ENCODE results near the gene TMEM63A.

The TMEM63A gene

DNA sequence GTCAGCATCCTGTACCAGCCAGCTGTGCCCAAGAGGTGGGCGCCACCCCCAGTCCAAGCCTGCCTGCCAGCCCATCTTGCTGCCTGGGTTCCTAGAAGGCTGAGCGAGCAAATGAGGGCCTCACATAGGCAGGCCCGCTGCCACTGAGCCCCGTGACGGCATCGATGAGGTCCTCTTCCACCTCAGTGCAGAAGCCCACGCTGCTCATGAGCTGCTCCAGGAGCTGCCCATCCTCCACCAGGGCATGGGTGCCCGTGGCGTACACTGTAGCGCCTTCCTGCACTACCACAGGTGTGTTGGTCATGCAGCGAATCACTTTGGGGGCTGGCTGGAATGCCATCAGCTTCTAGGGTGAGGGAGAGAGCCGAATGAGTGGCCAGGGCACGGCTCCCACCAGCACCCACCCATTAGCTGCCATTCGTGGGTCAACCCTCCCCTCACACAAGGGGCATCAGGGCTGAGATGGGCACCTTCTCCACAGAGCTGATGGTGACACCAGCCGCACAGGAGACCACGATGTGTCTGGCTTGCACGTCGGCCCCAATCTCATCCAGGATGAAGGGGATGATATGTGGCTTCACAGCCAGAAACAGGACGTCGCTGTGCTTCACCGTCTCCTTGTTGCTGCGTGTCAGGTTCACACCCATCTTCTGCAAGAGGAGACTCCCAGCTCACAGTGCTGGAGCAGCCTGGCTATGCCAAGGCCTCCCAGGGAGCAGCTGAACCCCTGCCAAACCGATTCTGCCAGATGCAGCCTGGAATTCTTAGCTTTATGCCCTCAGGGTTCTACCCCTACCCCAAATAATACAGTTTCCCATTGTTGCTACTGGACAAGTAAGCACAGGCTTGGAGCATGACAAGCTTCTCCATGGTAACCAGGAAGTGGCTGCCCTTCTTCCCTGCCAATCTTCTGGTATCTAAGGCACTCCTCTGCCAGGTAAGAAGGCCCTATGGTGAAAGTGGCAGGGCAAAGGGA, 39.8 kb upstream of the TMEM63A start:
- H4K8ac ChIP-seq (ENCODE audit: low read depth, low read length) = no peak overlapping the region
- no peak overlapping the region for H3K27ac ChIP-seq (ENCODE audit: low read depth, low read length)
- peaks cover 19 to 25% of the 10 kb centered on the region in 2 experiments for H3K36me3 ChIP-seq (ENCODE audit: control insufficient read depth in 1 of 2, insufficient read depth in 2 of 2, low read length in 2 of 2)
- peaks cover 4% of the 10 kb centered on the region for H3K9me3 ChIP-seq (ENCODE audit: insufficient read depth, low read depth, low read length)
- no CpG with 5 or more reads among the region's 23 CpGs for WGBS (ENCODE audit: extremely low coverage, insufficient coverage, insufficient read length)
- H3K4me2 ChIP-seq (ENCODE audit: low read length) = no peak overlapping the region
- DNase-seq = no peak
- no peak overlapping the region for H3K14ac ChIP-seq (ENCODE audit: low read length)
- H2AK5ac ChIP-seq (ENCODE audit: low read length) = no peak overlapping the region
- H3K23ac ChIP-seq (ENCODE audit: low read length) = no peak overlapping the region
- H3K79me2 ChIP-seq (ENCODE audit: control insufficient read depth, insufficient read depth, low read length, poor library complexity) = peaks cover 6% of the 10 kb centered on the region
- H2BK5ac ChIP-seq (ENCODE audit: low read depth, low read length, poor library complexity) = no peak overlapping the region
- no peak overlapping the region for H3K4ac ChIP-seq (ENCODE audit: low read depth, low read length)
- peak overlapping the region; percentile 8 for H2AFZ ChIP-seq (ENCODE audit: insufficient read depth, low read length, poor library complexity)
- H4K12ac ChIP-seq (ENCODE audit: low read depth, low read length) = no peak overlapping the region
- H2BK12ac ChIP-seq (ENCODE audit: low read length) = no peak overlapping the region
- H3K9ac ChIP-seq (ENCODE audit: low read length) = no peak overlapping the region
- H4K91ac ChIP-seq (ENCODE audit: low read depth, low read length) = no peak overlapping the region
- H3K27me3 ChIP-seq (ENCODE audit: insufficient read depth, low read length) = no peaks in the 10 kb centered on the region
- H3K18ac ChIP-seq (ENCODE audit: low read length) = no peak overlapping the region
- no peak overlapping the region for H3K4me3 ChIP-seq (ENCODE audit: low read depth, low read length)
- H3K4me1 ChIP-seq (ENCODE audit: control insufficient read depth in 1 of 2, insufficient read depth in 2 of 2, low read length in 2 of 2) = peaks cover 2 to 7% of the 10 kb centered on the region in 2 experiments
- H2BK120ac ChIP-seq (ENCODE audit: insufficient read depth, low read length, poor library complexity) = no peak overlapping the region
- H3K79me1 ChIP-seq (ENCODE audit: low read length) = peaks cover 9% of the 10 kb centered on the region

DNA sequence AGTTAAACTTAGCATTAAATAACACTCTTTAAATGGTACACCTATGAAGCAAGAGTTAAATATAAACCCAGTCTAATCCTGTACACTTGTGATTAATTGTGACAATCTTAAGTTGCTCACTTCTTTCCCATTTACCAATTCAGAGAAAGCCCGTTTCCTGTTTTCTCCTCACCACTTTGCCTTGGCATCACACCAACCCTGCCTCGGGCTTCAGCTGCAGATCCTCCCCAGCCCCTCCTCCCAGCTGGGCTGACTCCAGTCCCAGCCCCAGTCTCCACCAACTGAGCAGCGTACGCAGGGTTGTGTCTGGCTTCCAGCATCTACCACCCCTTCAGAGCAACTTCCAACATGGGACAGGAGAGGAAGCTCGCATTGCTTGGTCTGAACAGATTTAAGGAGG, 37.7 kb upstream of the TMEM63A start:
- Histone ChIP-seq H3K23ac (ENCODE audit: low read length) (no peak overlapping the region), H3K14ac (ENCODE audit: low read length) (no peak overlapping the region), H4K12ac (ENCODE audit: low read depth, low read length) (no peak overlapping the region), H3K9me3 (ENCODE audit: insufficient read depth, low read depth, low read length) (peaks cover 4% of the 10 kb centered on the region), H2AK5ac (ENCODE audit: low read length) (no peak overlapping the region), H4K91ac (ENCODE audit: low read depth, low read length) (no peak overlapping the region), H3K9ac (ENCODE audit: low read length) (no peak overlapping the region), H2BK12ac (ENCODE audit: low read length) (no peak overlapping the region), H3K27ac (ENCODE audit: low read depth, low read length) (no peak overlapping the region), H2AFZ (ENCODE audit: insufficient read depth, low read length, poor library complexity) (no peak overlapping the region), H3K79me2 (ENCODE audit: control insufficient read depth, insufficient read depth, low read length, poor library complexity) (peaks cover 6% of the 10 kb centered on the region), H3K4me3 (ENCODE audit: low read depth, low read length) (no peak overlapping the region), H3K4ac (ENCODE audit: low read depth, low read length) (no peak overlapping the region), H3K4me2 (ENCODE audit: low read length) (no peak overlapping the region), H3K36me3 (ENCODE audit: control insufficient read depth in 1 of 2, insufficient read depth in 2 of 2, low read length in 2 of 2) (peaks cover 19 to 25% of the 10 kb centered on the region in 2 experiments), H2BK5ac (ENCODE audit: low read depth, low read length, poor library complexity) (no peak overlapping the region), H3K18ac (ENCODE audit: low read length) (no peak overlapping the region), H3K27me3 (ENCODE audit: insufficient read depth, low read length) (no peaks in the 10 kb centered on the region), H3K79me1 (ENCODE audit: low read length) (peaks cover 9% of the 10 kb centered on the region), H3K4me1 (ENCODE audit: control insufficient read depth in 1 of 2, insufficient read depth in 2 of 2, low read length in 2 of 2) (peaks cover 2 to 7% of the 10 kb centered on the region in 2 experiments), H2BK120ac (ENCODE audit: insufficient read depth, low read length, poor library complexity) (no peak overlapping the region), H4K8ac (ENCODE audit: low read depth, low read length) (no peak overlapping the region)
- peak in 1 of 2 donors; percentile 8 for DNase-seq
- no CpG with 5 or more reads among the region's 5 CpGs for WGBS (ENCODE audit: extremely low coverage, insufficient coverage, insufficient read length)

DNA sequence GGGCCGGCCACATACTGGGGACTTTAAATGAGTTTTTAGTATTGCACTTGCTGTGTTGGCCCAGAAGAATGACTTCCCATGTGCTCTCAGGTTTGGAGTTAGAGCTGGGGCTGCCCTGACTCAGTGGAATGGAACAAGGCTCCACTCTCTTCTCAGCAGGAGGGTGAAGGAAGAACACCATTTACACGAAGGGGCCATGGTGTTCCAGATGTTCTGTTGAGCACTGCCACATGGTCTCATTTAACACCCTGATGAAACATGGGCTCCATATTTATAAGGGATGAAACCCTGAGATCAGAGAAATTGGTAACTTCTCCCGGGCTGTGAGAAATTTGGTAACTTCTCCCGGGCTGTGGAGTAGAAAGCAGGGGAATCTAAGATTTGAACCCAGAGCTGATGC, 36.1 kb upstream of the TMEM63A start:
- DNase-seq = no peak
- Histone ChIP-seq H3K14ac (ENCODE audit: low read length) (no peak overlapping the region), H3K4me2 (ENCODE audit: low read length) (no peak overlapping the region), H3K4me3 (ENCODE audit: low read depth, low read length) (no peak overlapping the region), H3K79me1 (ENCODE audit: low read length) (no peaks in the 10 kb centered on the region), H3K27ac (ENCODE audit: low read depth, low read length) (no peak overlapping the region), H3K36me3 (ENCODE audit: control insufficient read depth in 1 of 2, insufficient read depth in 2 of 2, low read length in 2 of 2) (peaks cover 19 to 25% of the 10 kb centered on the region in 2 experiments), H2BK12ac (ENCODE audit: low read length) (no peak overlapping the region), H3K4ac (ENCODE audit: low read depth, low read length) (no peak overlapping the region), H2BK5ac (ENCODE audit: low read depth, low read length, poor library complexity) (no peak overlapping the region), H4K91ac (ENCODE audit: low read depth, low read length) (no peak overlapping the region), H3K27me3 (ENCODE audit: insufficient read depth, low read length) (no peaks in the 10 kb centered on the region), H3K9me3 (ENCODE audit: insufficient read depth, low read depth, low read length) (peaks cover 4% of the 10 kb centered on the region), H4K12ac (ENCODE audit: low read depth, low read length) (no peak overlapping the region), H3K4me1 (ENCODE audit: control insufficient read depth in 1 of 2, insufficient read depth in 2 of 2, low read length in 2 of 2) (peaks cover 0 to 2% of the 10 kb centered on the region in 2 experiments), H2AK5ac (ENCODE audit: low read length) (no peak overlapping the region), H2BK120ac (ENCODE audit: insufficient read depth, low read length, poor library complexity) (no peak overlapping the region), H2AFZ (ENCODE audit: insufficient read depth, low read length, poor library complexity) (no peak overlapping the region), H3K18ac (ENCODE audit: low read length) (no peak overlapping the region), H3K9ac (ENCODE audit: low read length) (no peak overlapping the region), H4K8ac (ENCODE audit: low read depth, low read length) (no peak overlapping the region), H3K23ac (ENCODE audit: low read length) (no peak overlapping the region), H3K79me2 (ENCODE audit: control insufficient read depth, insufficient read depth, low read length, poor library complexity) (no peaks in the 10 kb centered on the region)
- WGBS (ENCODE audit: extremely low coverage, insufficient coverage, insufficient read length) = no CpG with 5 or more reads among the region's 4 CpGs

DNA sequence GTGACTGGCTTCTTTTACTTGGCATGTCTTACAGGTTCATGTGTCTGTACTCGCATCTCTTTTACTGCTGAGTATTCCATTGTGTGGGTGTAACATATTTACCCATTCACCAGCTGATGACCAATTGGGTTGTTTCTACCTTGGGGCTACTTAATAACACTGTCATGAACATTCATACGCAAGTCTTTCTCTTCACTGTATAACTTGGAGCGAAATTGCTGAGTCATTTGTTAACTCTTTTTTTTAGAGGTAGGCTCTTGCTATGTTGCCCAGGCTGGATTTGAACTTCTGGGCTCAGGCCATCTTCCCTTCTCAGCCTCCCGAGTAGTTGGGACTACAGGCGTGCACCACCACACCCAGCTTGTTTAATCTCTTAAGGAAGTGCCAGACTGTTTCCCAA, 35.4 kb upstream of the TMEM63A start:
- Histone ChIP-seq H4K8ac (ENCODE audit: low read depth, low read length) (no peak overlapping the region), H3K4me1 (ENCODE audit: control insufficient read depth in 1 of 2, insufficient read depth in 2 of 2, low read length in 2 of 2) (no peaks in the 10 kb centered on the region), H2BK120ac (ENCODE audit: insufficient read depth, low read length, poor library complexity) (no peak overlapping the region), H3K79me1 (ENCODE audit: low read length) (no peaks in the 10 kb centered on the region), H4K91ac (ENCODE audit: low read depth, low read length) (no peak overlapping the region), H3K9ac (ENCODE audit: low read length) (no peak overlapping the region), H3K79me2 (ENCODE audit: control insufficient read depth, insufficient read depth, low read length, poor library complexity) (no peaks in the 10 kb centered on the region), H3K14ac (ENCODE audit: low read length) (no peak overlapping the region), H3K36me3 (ENCODE audit: control insufficient read depth in 1 of 2, insufficient read depth in 2 of 2, low read length in 2 of 2) (peaks cover 19 to 25% of the 10 kb centered on the region in 2 experiments), H2AK5ac (ENCODE audit: low read length) (no peak overlapping the region), H2AFZ (ENCODE audit: insufficient read depth, low read length, poor library complexity) (no peak overlapping the region), H3K23ac (ENCODE audit: low read length) (no peak overlapping the region), H2BK5ac (ENCODE audit: low read depth, low read length, poor library complexity) (no peak overlapping the region), H3K27me3 (ENCODE audit: insufficient read depth, low read length) (no peaks in the 10 kb centered on the region), H3K4me2 (ENCODE audit: low read length) (no peak overlapping the region), H3K4me3 (ENCODE audit: low read depth, low read length) (no peak overlapping the region), H3K4ac (ENCODE audit: low read depth, low read length) (no peak overlapping the region), H3K9me3 (ENCODE audit: insufficient read depth, low read depth, low read length) (peaks cover 4% of the 10 kb centered on the region), H4K12ac (ENCODE audit: low read depth, low read length) (no peak overlapping the region), H3K18ac (ENCODE audit: low read length) (no peak overlapping the region), H2BK12ac (ENCODE audit: low read length) (no peak overlapping the region), H3K27ac (ENCODE audit: low read depth, low read length) (no peak overlapping the region)
- WGBS (ENCODE audit: extremely low coverage, insufficient coverage, insufficient read length) = no CpG with 5 or more reads among the region's 5 CpGs
- DNase-seq = no peak
